ENCODE measurements around the gene TNNT3.

DNA sequence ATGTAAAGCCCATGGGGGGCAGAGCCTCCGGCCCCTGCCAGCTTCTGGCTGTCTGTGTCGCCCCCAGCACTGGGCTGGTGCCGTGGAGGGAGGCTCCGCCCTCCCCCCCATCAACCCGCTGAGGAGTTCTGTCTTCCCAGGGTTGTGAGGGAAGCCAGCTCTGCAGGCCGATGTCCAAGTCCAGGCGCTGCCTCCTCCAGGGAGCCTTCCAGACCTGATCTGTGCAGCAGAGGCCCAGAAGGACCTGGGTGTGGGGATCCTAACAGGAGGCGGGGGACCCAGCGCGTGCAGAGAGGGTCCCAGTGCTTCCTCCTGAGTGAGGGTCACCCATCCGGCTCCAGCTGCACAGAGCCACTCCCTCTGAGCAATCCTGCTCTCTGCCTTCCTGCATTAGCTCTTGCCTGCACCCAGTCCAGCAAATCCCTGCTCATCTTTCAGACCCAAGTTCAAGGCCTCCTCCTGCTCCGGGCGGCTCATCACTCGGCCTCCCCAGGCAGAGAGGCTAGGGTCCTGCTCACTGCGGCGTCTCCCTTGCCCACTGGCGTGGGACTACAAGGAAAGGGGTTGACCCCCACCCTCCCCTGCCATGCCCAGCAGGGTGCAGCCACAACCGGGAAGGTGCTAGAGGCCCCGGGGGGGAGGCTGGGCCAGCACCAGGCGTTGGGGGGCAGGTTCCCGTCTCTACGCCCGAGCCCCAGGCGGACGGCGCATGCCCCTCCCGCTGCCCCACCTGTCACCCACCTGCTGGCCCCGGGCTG is 44.2 kb upstream of the TNNT3 start:
- TF ChIP-seq, protein P1, sequence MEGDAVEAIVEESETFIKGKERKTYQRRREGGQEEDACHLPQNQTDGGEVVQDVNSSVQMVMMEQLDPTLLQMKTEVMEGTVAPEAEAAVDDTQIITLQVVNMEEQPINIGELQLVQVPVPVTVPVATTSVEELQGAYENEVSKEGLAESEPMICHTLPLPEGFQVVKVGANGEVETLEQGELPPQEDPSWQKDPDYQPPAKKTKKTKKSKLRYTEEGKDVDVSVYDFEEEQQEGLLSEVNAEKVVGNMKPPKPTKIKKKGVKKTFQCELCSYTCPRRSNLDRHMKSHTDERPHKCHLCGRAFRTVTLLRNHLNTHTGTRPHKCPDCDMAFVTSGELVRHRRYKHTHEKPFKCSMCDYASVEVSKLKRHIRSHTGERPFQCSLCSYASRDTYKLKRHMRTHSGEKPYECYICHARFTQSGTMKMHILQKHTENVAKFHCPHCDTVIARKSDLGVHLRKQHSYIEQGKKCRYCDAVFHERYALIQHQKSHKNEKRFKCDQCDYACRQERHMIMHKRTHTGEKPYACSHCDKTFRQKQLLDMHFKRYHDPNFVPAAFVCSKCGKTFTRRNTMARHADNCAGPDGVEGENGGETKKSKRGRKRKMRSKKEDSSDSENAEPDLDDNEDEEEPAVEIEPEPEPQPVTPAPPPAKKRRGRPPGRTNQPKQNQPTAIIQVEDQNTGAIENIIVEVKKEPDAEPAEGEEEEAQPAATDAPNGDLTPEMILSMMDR (IDR thresholded peaks at IDR 0.05; ENCODE audit: low read length), result no peak
- TF ChIP-seq EZH2 (optimal IDR thresholded peaks at IDR 0.05; ENCODE audit: low read depth, low read length), result no peak
